ENCODE results near the gene UACA. TPM values are rescaled to one million over a fixed set of nuclear protein-coding genes. Genes with fewer than 3 reads are reported as not detected.

UACA gene
- total and polyA plus RNA-seq, 9 of the 15 experiments (the other 6 are each of a cell fraction or from before 2014, with no cell fraction given) = 0.06 to 0.33 (median 0.15) TPM; not detected in 5

DNA sequence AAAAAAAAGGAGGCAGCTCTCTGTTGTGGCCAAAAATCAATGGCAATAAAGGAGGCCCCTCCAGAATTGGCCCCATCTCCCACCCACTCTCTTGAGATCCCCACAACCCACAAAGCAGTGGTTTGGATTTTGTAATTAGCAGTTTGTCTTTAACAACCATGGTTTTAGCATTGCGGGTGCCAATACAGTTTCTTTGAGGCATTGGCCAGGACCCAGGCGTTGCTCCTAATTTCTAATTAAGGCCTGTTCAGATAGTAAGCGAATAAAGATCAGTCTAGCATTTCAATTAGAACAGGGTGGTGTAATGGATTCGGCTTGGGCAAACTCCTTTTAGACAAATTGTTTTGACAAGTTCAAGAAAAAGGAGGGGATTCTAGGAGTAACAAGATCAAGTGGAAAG lies 23.6 kb upstream of the UACA start (continued):
- TF ChIP-seq, protein P1, sequence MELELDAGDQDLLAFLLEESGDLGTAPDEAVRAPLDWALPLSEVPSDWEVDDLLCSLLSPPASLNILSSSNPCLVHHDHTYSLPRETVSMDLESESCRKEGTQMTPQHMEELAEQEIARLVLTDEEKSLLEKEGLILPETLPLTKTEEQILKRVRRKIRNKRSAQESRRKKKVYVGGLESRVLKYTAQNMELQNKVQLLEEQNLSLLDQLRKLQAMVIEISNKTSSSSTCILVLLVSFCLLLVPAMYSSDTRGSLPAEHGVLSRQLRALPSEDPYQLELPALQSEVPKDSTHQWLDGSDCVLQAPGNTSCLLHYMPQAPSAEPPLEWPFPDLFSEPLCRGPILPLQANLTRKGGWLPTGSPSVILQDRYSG (tag; conservative IDR thresholded peaks at IDR 0.05; ENCODE audit: low read depth) = no peak
- TF ChIP-seq ZBTB2 (IDR thresholded peaks at IDR 0.05) (no peak), PRDM10 (IDR thresholded peaks at IDR 0.05; ENCODE audit: partially characterized antibody) (no peak)

- no peak overlapping the region for H2AFZ ChIP-seq (ENCODE audit: low read depth, low read length)
- no peaks in the 10 kb centered on the region for H3K9me3 ChIP-seq (replicated peaks; ENCODE audit: control insufficient read depth, insufficient read depth, low read depth, low read length)
- no peak overlapping the region for H3K4me2 ChIP-seq (ENCODE audit: insufficient read depth, low read length)
- no peaks in the 10 kb centered on the region for H3K4me1 ChIP-seq (replicated peaks in 1 of 2; ENCODE audit: control insufficient read depth in 2 of 2, insufficient read depth in 2 of 2, low read length in 2 of 2)
- H3K27ac ChIP-seq (ENCODE audit: extremely low read depth, low read depth, low read length) = no peak overlapping the region
- no peak for FAIRE-seq
- no peaks in the 10 kb centered on the region for H4K20me1 ChIP-seq (replicated peaks; ENCODE audit: control insufficient read depth, insufficient read depth, low read length)
- no peak overlapping the region for H3K4me3 ChIP-seq
- CTCF ChIA-PET (ENCODE audit: low intra/inter-chr PET ratio) = no interaction called here
- no TSS peak for BruUV-seq (replicated peaks)
- ATAC-seq = no peak
- peaks cover 0 to 5% of the 10 kb centered on the region in 2 experiments; a peak in 1 of 5 replicates for H3K27me3 ChIP-seq (ENCODE audit: control insufficient read depth in 2 of 2, insufficient read depth in 2 of 2, low read length in 2 of 2)
- in situ Hi-C loops (cut with MboI) = no loop called here
- DNase-seq (ENCODE audit: extremely low read depth in 1 of 4, low spot score in 3 of 4) = no peak
- intact Hi-C loops (cut with micrococcal nuclease) = no loop called here
- no peaks in the 10 kb centered on the region for H3K36me3 ChIP-seq (ENCODE audit: control insufficient read depth, insufficient read depth, low read length)
- no peaks in the 10 kb centered on the region for H3K9me1 ChIP-seq (ENCODE audit: control insufficient read depth, insufficient read depth, low read length)
- no peaks in the 10 kb centered on the region for H3K79me2 ChIP-seq (ENCODE audit: control insufficient read depth, insufficient read depth, low read length)
- POLR2A ChIA-PET = interaction anchor here (0.7 to 1.3 kb wide), 2 partner anchors 27 to 33 kb away, joined by 3 read pairs; no protein-coding TSS in a partner anchor
- H3K9ac ChIP-seq (ENCODE audit: insufficient read depth in 1 of 2, low read depth in 2 of 2, low read length in 2 of 2) = no peak overlapping the region
- 2% methylated on average over 6 of the region's 6 CpGs for WGBS (ENCODE audit: insufficient coverage, low coverage, missing lambda C conversion rate)
- TF ChIP-seq NKRF (IDR thresholded peaks at IDR 0.05; ENCODE audit: borderline replicate concordance) (no peak), KDM5B (IDR thresholded peaks at IDR 0.05; ENCODE audit: insufficient replicate concordance, low read depth, low read length) (no peak), ZNF707 (CRISPR knock-in tag; conservative IDR thresholded peaks at IDR 0.05) (no peak), PML (IDR thresholded peaks at IDR 0.05; ENCODE audit: low read length) (no peak), SOX6 (IDR thresholded peaks at IDR 0.05) (no peak), ZNF146 (CRISPR knock-in tag; IDR thresholded peaks at IDR 0.05; ENCODE audit: unreplicated experiment) (no peak)
- TF ChIP-seq, protein P2, sequence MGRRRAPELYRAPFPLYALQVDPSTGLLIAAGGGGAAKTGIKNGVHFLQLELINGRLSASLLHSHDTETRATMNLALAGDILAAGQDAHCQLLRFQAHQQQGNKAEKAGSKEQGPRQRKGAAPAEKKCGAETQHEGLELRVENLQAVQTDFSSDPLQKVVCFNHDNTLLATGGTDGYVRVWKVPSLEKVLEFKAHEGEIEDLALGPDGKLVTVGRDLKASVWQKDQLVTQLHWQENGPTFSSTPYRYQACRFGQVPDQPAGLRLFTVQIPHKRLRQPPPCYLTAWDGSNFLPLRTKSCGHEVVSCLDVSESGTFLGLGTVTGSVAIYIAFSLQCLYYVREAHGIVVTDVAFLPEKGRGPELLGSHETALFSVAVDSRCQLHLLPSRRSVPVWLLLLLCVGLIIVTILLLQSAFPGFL (CRISPR knock-in tag; IDR thresholded peaks at IDR 0.05) = no peak
These were observed 20.3 kb upstream of the UACA start for GRCh38 chr15:70783610-70784022.

All from K562 (cell line).